H9 (cell line): ENCODE measurements around the gene UQCRHL. TPM values are rescaled to one million over a fixed set of nuclear protein-coding genes. Genes with fewer than 3 reads are reported as not detected.

Experiments used
- DNase-seq: peaks from one replicate; pipeline ENCODE4 v3.0.0-alpha.2; 2017
- H2AFZ ChIP-seq: one replicate; pipeline ENCODE4 v1.6.1; 2013; ENCODE audit warnings: mild to moderate bottlenecking, low read length, control low read depth, moderate library complexity
- H2AK5ac ChIP-seq: 2 replicates; pipeline ENCODE4 v1.6.1; 2013; ENCODE audit warnings: low read length, control low read depth, mixed read lengths; ENCODE audit not compliant: insufficient read length
- H2BK120ac ChIP-seq: one replicate; pipeline ENCODE4 v1.6.1; 2013; ENCODE audit warnings: low read depth, mild to moderate bottlenecking, low read length, control low read depth, inconsistent platforms; ENCODE audit not compliant: poor library complexity, severe bottlenecking
- H2BK12ac ChIP-seq: 2 replicates; pipeline ENCODE4 v1.6.1; 2013; ENCODE audit warnings: low read length, control low read depth, mixed read lengths, low read depth; ENCODE audit not compliant: insufficient read length
- H2BK15ac ChIP-seq: 2 replicates; pipeline ENCODE4 v1.6.1; 2013; ENCODE audit warnings: low read depth, low read length, control low read depth
- H2BK20ac ChIP-seq: one replicate; pipeline ENCODE4 v1.6.1; 2013; ENCODE audit warnings: low read depth, mild to moderate bottlenecking, low read length, control low read depth, inconsistent platforms; ENCODE audit not compliant: poor library complexity, severe bottlenecking
- H2BK5ac ChIP-seq: 2 replicates; pipeline ENCODE4 v1.6.1; 2013; ENCODE audit warnings: low read length, control low read depth, mixed read lengths; ENCODE audit not compliant: insufficient read length
- H3K14ac ChIP-seq: 2 replicates; pipeline ENCODE4 v1.6.1; 2013; ENCODE audit warnings: low read length, control low read depth; ENCODE audit not compliant: insufficient read depth
- H3K18ac ChIP-seq: 2 replicates; pipeline ENCODE4 v1.6.1; 2013; ENCODE audit warnings: low read depth, mild to moderate bottlenecking, mixed read lengths, low read length, control low read depth; ENCODE audit not compliant: insufficient read length
- H3K23ac ChIP-seq: 2 replicates; pipeline ENCODE4 v1.6.1; 2013; ENCODE audit warnings: low read length, control low read depth, mixed read lengths, low read depth; ENCODE audit not compliant: insufficient read length
- H3K23me2 ChIP-seq: 2 replicates; pipeline ENCODE4 v1.6.1; 2013; ENCODE audit warnings: low read depth, mild to moderate bottlenecking, mixed read lengths, low read length, control low read depth; ENCODE audit not compliant: insufficient read length, poor library complexity, severe bottlenecking
- H3K27ac ChIP-seq: 2 replicates; pipeline ENCODE4 v1.5.1; 2013; ENCODE audit warnings: low read length, control low read depth, mixed read lengths, low read depth; ENCODE audit not compliant: insufficient read length
- H3K27me3 ChIP-seq: 2 replicates; pipeline ENCODE4 v1.6.1; 2013; ENCODE audit warnings: low read length, control low read depth, inconsistent platforms; ENCODE audit not compliant: insufficient read depth
- H3K4ac ChIP-seq: 2 replicates; pipeline ENCODE4 v1.6.1; 2013; ENCODE audit warnings: low read depth, mild to moderate bottlenecking, control low read depth, inconsistent platforms, low read length, moderate library complexity
- H3K4me1 ChIP-seq: 2 replicates; pipeline ENCODE4 v1.6.1; 2013; ENCODE audit warnings: low read length, control low read depth, inconsistent platforms; ENCODE audit not compliant: insufficient read depth
- H3K4me2 ChIP-seq: 2 replicates; pipeline ENCODE4 v1.6.1; 2013; ENCODE audit warnings: low read length, control low read depth, mixed read lengths; ENCODE audit not compliant: insufficient read length, insufficient read depth
- H3K56ac ChIP-seq: 2 replicates; pipeline ENCODE4 v1.6.1; 2013; ENCODE audit warnings: low read depth, mild to moderate bottlenecking, mixed read lengths, low read length, control low read depth; ENCODE audit not compliant: insufficient read length
- H3K79me1 ChIP-seq: 2 replicates; pipeline ENCODE4 v1.6.1; 2013; ENCODE audit warnings: low read depth, mild to moderate bottlenecking, moderate library complexity, low read length, control low read depth, inconsistent platforms; ENCODE audit not compliant: insufficient read depth, poor library complexity, severe bottlenecking
- H3K79me2 ChIP-seq: 2 replicates; pipeline ENCODE4 v1.6.1; 2013; ENCODE audit warnings: low read length, control low read depth, inconsistent platforms; ENCODE audit not compliant: insufficient read depth
- H3K9ac ChIP-seq: 2 replicates; pipeline ENCODE4 v1.6.1; 2013; ENCODE audit warnings: low read length, control low read depth, mixed read lengths; ENCODE audit not compliant: insufficient read length; ENCODE audit errors: extremely low read depth
- H3K9me3 ChIP-seq: one replicate; pipeline ENCODE4 v1.6.1; 2013; ENCODE audit warnings: low read depth, low read length, inconsistent platforms; ENCODE audit not compliant: control insufficient read depth
- H3T11ph ChIP-seq: one replicate; pipeline ENCODE4 v1.6.1; 2013; ENCODE audit warnings: mild to moderate bottlenecking, low read length, control low read depth, inconsistent platforms
- H4K20me1 ChIP-seq: one replicate; pipeline ENCODE4 v1.6.1; 2013; ENCODE audit not compliant: control insufficient read depth, insufficient read length, insufficient read depth
- H4K5ac ChIP-seq: 2 replicates; pipeline ENCODE4 v1.6.1; 2013; ENCODE audit warnings: low read depth, mild to moderate bottlenecking, mixed read lengths, low read length, control low read depth; ENCODE audit not compliant: insufficient read length
- H4K8ac ChIP-seq: replicated peaks from 2 replicates; pipeline ENCODE4 v1.6.1; 2013; ENCODE audit warnings: low read length, control low read depth, mixed read lengths, low read depth; ENCODE audit not compliant: insufficient read length
- H4K91ac ChIP-seq: 2 replicates; pipeline ENCODE4 v1.6.1; 2013; ENCODE audit warnings: low read depth, mild to moderate bottlenecking, moderate library complexity, mixed read lengths, low read length, control low read depth; ENCODE audit not compliant: insufficient read length
- H3K27ac Mint-ChIP-seq, 3 experiments: 2 replicates in 2 of 3; 3 replicates in 1 of 3; pipeline ENCODE4 v1.8.0; 2020 to 2021; ENCODE audit warnings: mixed read lengths in 3 of 3, mild to moderate bottlenecking in 1 of 3, moderate library complexity in 1 of 3
- H3K27me3 Mint-ChIP-seq: 2 replicates; pipeline ENCODE4 v1.8.0; 2021; ENCODE audit warnings: low read depth, mild to moderate bottlenecking, moderate library complexity, mixed read lengths
- H3K36me3 Mint-ChIP-seq, 3 experiments: 2 replicates in 2 of 3; 3 replicates in 1 of 3; pipeline ENCODE4 v1.8.0; 2020 to 2021; ENCODE audit warnings: low read depth in 3 of 3, mixed read lengths in 3 of 3; ENCODE audit not compliant: insufficient read depth in 1 of 3
- H3K4me1 Mint-ChIP-seq, 2 experiments: 2 replicates each; pipeline ENCODE4 v1.8.0; 2020; ENCODE audit warnings: mixed read lengths in 2 of 2
- H3K4me3 Mint-ChIP-seq, 2 experiments: 2 replicates in 1 of 2; 3 replicates in 1 of 2; pipeline ENCODE4 v1.8.0; 2020 to 2021; ENCODE audit warnings: mild to moderate bottlenecking in 2 of 2, mixed read lengths in 2 of 2, moderate library complexity in 1 of 2
- H3K9me3 Mint-ChIP-seq, 2 experiments: 2 replicates in 1 of 2; 3 replicates in 1 of 2; pipeline ENCODE4 v1.8.0; 2020; ENCODE audit warnings: mild to moderate bottlenecking in 2 of 2, mixed read lengths in 2 of 2, moderate library complexity in 1 of 2
- CTCF ChIP-seq: fragments of 200-600 bp; sonication (generic); conservative IDR thresholded peaks from 3 replicates; pipeline ENCODE4 v1.8.0; 2021; ENCODE audit warnings: antibody characterized with exemption, mild to moderate bottlenecking
- WGBS: extraction: QIAGEN DNeasy Blood & Tissue Kit; methylation state at CpG from one replicate; pipeline ENCODE4 v1.1.7; 2013; ENCODE audit warnings: missing lambda C conversion rate, low lambda C conversion rate, mixed read lengths; ENCODE audit not compliant: insufficient read length; ENCODE audit errors: extremely low coverage; 5-methylcytosine and 5-hydroxymethylcytosine counted together
- total RNA-seq: library from RNA; stranded (reverse); gene quantifications from 2 replicates; pipeline ENCODE4 v1.2.1, GENCODE V29; 2021

UQCRHL gene
- total RNA-seq, 1 experiment from 2014 or later = 2.0 TPM

- WGBS = no CpG with 5 or more reads among the region's 5 CpGs
- no peak overlapping the region for H2BK5ac ChIP-seq
- Mint-ChIP-seq H3K9me3 (no peaks in the 10 kb centered on the region), H3K4me1 (peaks cover 6 to 7% of the 10 kb centered on the region in 2 experiments; a peak in 3 of 4 replicates), H3K27ac (no peak overlapping the region), H3K27me3 (no peaks in the 10 kb centered on the region), H3K36me3 (peaks cover 47 to 72% (median 55%) of the 10 kb centered on the region in 3 experiments), H3K4me3 (no peak overlapping the region)
- H3K56ac ChIP-seq = no peak overlapping the region
- H3K23ac ChIP-seq = no peak overlapping the region
- no peak overlapping the region for H2BK20ac ChIP-seq
- no peaks in the 10 kb centered on the region for H3K4me1 ChIP-seq
- H3K9me3 ChIP-seq = no peaks in the 10 kb centered on the region
- no peak for TF ChIP-seq CTCF
- H4K8ac ChIP-seq = no peak overlapping the region
- DNase-seq = no peak
- H2BK12ac ChIP-seq = no peak overlapping the region
- H4K20me1 ChIP-seq = no peaks in the 10 kb centered on the region
- H2AFZ ChIP-seq = no peak overlapping the region
- no peak overlapping the region for H2BK15ac ChIP-seq
- no peak overlapping the region for H3K18ac ChIP-seq
- H2BK120ac ChIP-seq = no peak overlapping the region
- H3K23me2 ChIP-seq = no peaks in the 10 kb centered on the region
- H3K9ac ChIP-seq = no peak overlapping the region
- H4K5ac ChIP-seq = no peak overlapping the region
- H3K27ac ChIP-seq = no peak overlapping the region
- no peaks in the 10 kb centered on the region for H3K27me3 ChIP-seq
- no peak overlapping the region for H3K4ac ChIP-seq
- no peak overlapping the region for H3K4me2 ChIP-seq
- H3K79me1 ChIP-seq = no peaks in the 10 kb centered on the region
- no peak overlapping the region for H3K14ac ChIP-seq
- H4K91ac ChIP-seq = no peak overlapping the region
- H2AK5ac ChIP-seq = no peak overlapping the region
- no peak overlapping the region for H3T11ph ChIP-seq
- H3K79me2 ChIP-seq = no peaks in the 10 kb centered on the region; the same call in 1 of the 2 replicates
These were observed 39.5 kb downstream of the UQCRHL start for GRCh38 chr1:15767941-15768340.
